AG04450 (cell line): ENCODE results near the gene ESYT2. TPM values are rescaled to one million over a fixed set of nuclear protein-coding genes. Genes with fewer than 3 reads are reported as not detected.
A peak's percentile ranks its signal among the peaks of the same experiment; 100 is the strongest.

ENCODE experiments used
- CTCF ChIA-PET: fragments of 300-600, 350-600 bp; formaldehyde crosslinking; extraction: SDS; loops from one replicate; lab custom pipeline; 2022; ENCODE audit warnings: antibody characterized with exemption, inconsistent platforms; lab: Charles Lee
- POLR2A ChIA-PET: fragments of 350-600 bp; formaldehyde crosslinking; extraction: SDS; loops from one replicate; lab custom pipeline; 2021; ENCODE audit warnings: antibody characterized with exemption, inconsistent platforms; lab: Yijun Ruan, JAX
- DNase-seq: peaks from one replicate; pipeline ENCODE4 v3.0.0-alpha.2; 2011; ENCODE audit warnings: low read depth, low spot score
- H3K27ac ChIP-seq: one replicate; pipeline ENCODE4 v1.5.1; 2012; ENCODE audit warnings: low read depth, low read length, control low read depth
- H3K27me3 ChIP-seq: one replicate; pipeline ENCODE4 v1.6.0; 2012; ENCODE audit warnings: low read length; ENCODE audit not compliant: control insufficient read depth, insufficient read depth
- H3K4me3 ChIP-seq: 2 replicates; pipeline ENCODE4 v1.5.1; 2011; ENCODE audit warnings: mild to moderate bottlenecking, low read depth, low read length, control low read depth
- H3K9me3 ChIP-seq: 2 replicates; pipeline ENCODE4 v1.5.1; 2012; ENCODE audit warnings: low read length; ENCODE audit not compliant: control insufficient read depth, insufficient read depth
- CTCF ChIP-seq: IDR thresholded peaks from 2 replicates; pipeline ENCODE4 v1.5.1; 2011; ENCODE audit warnings: low read depth, low read length, control low read depth, inconsistent platforms
- polyA plus RNA-seq: library from polyadenylated mRNA; depleted of rRNA; stranded (reverse); fragments of >200 nt; gene quantifications from 2 replicates; pipeline ENCODE4 v1.2.3, GENCODE V29; 2011

The ESYT2 gene
- polyA plus RNA-seq, 1 experiment, result 54.3 TPM

- Histone ChIP-seq H3K4me3 (no peak overlapping the region), H3K27ac (peak overlapping the region; percentile 65), H3K9me3 (no peaks in the 10 kb centered on the region; the same call in 1 of the 2 replicates), H3K27me3 (no peaks in the 10 kb centered on the region)
- CTCF ChIA-PET, result no interaction called here
- no peak for TF ChIP-seq CTCF
- DNase-seq, result no peak
- POLR2A ChIA-PET, result interaction anchor here (0.6 kb wide), 2 partner anchors 18 to 33 kb away, joined by 3 to 4 read pairs; partner anchors contain the start of gene ESYT2
These were observed 17.8 kb downstream of the ESYT2 start for GRCh38 chr7:158811461-158811860.

- POLR2A ChIA-PET, result no interaction called here
- no peak overlapping the region for H3K4me3 ChIP-seq
- no peaks in the 10 kb centered on the region; the same call in 1 of the 2 replicates for H3K9me3 ChIP-seq
- H3K27me3 ChIP-seq, result no peaks in the 10 kb centered on the region
- no peak overlapping the region for H3K27ac ChIP-seq
- CTCF ChIA-PET, result no interaction called here
- no peak for TF ChIP-seq CTCF
- no peak for DNase-seq
These were observed 18.5 kb downstream of the ESYT2 start for GRCh38 chr7:158810846-158811245.

- Histone ChIP-seq H3K27me3 (no peaks in the 10 kb centered on the region), H3K4me3 (no peak overlapping the region), H3K27ac (no peak overlapping the region), H3K9me3 (peaks cover under 1% of the 10 kb centered on the region; the same call in 1 of the 2 replicates)
- no peak for TF ChIP-seq CTCF
- CTCF ChIA-PET, result interaction anchor here (0.6 to 1.3 kb wide), 2 partner anchors 10 to 61 kb away, joined by 3 read pairs; no protein-coding TSS in a partner anchor
- no peak for DNase-seq
- POLR2A ChIA-PET, result interaction anchor here (0.7 kb wide), 1 partner anchor 9 kb away, joined by 3 read pairs; no protein-coding TSS in a partner anchor
These were observed 19.7 kb downstream of the ESYT2 start for GRCh38 chr7:158809596-158809995.

- no peak overlapping the region for H3K4me3 ChIP-seq
- ChIA-PET CTCF (no interaction called here), POLR2A (no interaction called here)
- DNase-seq, result no peak
- H3K9me3 ChIP-seq, result peaks cover 9% of the 10 kb centered on the region; the same call in 1 of the 2 replicates
- no peaks in the 10 kb centered on the region for H3K27me3 ChIP-seq
- TF ChIP-seq CTCF, result no peak
- no peak overlapping the region for H3K27ac ChIP-seq
These were observed 21.2 kb downstream of the ESYT2 start for GRCh38 chr7:158808126-158808525.

GRCh38 chr7:158805937-158806336, 23.4 kb downstream of the ESYT2 start:
- Histone ChIP-seq H3K9me3 (peaks cover 9% of the 10 kb centered on the region; the same call in 1 of the 2 replicates), H3K27me3 (no peaks in the 10 kb centered on the region), H3K4me3 (no peak overlapping the region), H3K27ac (no peak overlapping the region)
- POLR2A ChIA-PET, result interaction anchor here (0.6 kb wide), 1 partner anchor 52 kb away, joined by 8 read pairs; no protein-coding TSS in a partner anchor
- no peak for DNase-seq
- TF ChIP-seq CTCF, result no peak
- CTCF ChIA-PET, result no interaction called here
